ELR (cell line): ENCODE results near the gene CEP192.
"Not testable (repeated sequence)": the region's sequence is repeated elsewhere in the genome, so short reads cannot be mapped to it uniquely, and the experiment has no call there.

Source experiments
- DNase-seq: peaks from one replicate; pipeline ENCODE4 v3.0.0-alpha.2; 2015; ENCODE audit warnings: low read depth

Gene CEP192

GRCh38 chr18:13035249-13035914 lies 44.2 kb downstream of the CEP192 start:
- DNase-seq = peak; percentile 18

DNA sequence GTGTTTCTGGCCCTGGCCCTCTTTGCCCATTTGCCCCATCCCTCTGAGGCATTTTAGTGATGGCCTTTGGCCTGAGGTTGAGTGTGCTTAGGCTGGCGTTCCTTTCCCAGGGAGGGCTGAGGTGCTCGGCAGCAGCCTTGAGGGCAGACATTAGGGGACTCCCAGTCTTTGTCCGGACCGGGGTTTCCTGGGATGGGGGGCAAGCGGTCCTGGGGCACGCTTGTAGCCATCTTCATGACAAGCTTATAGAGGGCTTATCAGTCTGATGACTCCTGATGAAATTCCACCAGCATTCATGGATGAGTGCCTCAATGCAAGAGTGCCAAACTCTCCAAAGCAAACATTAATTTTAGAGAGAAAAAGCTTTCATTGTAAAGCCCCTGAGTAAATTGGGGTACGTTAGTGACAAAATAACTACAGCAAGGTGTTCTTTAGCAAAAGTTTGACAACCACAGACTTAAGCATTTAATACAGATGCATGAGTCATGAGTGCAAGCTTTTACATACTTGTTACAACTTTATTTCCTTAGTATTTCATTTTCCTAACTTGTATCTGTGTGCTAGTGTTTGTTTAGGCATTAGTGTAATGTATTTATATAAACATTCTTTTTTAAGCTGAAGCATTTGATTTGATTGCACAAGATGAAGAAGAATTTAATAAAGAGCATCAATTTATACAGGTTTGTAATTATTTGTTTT lies 45.6 kb downstream of the CEP192 start:
- DNase-seq = peak; percentile 19

DNA sequence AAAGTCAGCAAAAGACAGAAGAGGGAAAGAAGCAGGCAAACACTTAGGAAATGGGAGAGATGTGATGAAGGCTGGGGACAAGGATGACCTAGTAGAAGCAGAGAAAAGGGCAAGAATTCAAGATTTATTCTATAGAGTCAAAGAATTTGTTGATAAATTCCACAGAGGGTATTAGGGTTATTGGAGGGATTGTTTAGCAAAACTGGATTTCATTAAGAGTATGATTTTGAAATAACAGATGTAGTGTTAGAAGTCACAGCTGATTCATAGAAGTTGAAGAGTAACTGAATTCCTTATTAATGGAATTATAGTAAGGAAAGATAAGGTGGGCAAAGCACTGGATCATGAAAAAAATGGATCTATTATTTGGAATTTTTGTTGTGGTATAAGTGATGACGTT lies 48.6 kb downstream of the CEP192 start:
- no peak for DNase-seq

GRCh38 chr18:13043066-13043465 lies 51.9 kb downstream of the CEP192 start:
- DNase-seq = no peak

DNA sequence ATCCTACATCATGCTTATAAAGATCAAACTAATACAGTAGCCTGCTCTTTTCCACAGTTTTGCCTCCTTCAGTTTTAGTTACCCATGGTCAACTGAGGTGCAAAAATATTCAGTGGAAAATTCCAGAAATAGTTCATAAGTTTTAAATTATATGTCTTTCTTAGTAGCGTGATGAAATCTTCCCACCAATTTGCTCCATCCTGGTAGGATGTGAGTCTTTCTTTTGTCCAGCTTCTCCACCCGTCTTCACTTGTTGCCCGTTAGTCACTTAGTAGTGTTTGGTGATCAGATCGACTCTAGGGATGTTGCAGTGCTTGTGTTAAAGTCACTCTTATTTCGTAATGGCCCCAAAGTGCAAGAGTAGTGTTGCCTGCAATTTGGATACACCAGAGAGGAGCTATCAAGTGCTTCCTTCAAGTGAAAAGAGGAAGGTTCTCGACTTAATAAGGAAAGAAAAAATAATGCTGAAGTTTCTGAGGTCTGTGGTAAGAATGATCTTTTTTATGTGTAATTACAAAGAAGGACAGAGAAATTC lies 57.0 kb downstream of the CEP192 start:
- no peak for DNase-seq

- peak; percentile 33 for DNase-seq
Observed at GRCh38 chr18:13051159-13051558, 60.0 kb downstream of the CEP192 start.

DNA sequence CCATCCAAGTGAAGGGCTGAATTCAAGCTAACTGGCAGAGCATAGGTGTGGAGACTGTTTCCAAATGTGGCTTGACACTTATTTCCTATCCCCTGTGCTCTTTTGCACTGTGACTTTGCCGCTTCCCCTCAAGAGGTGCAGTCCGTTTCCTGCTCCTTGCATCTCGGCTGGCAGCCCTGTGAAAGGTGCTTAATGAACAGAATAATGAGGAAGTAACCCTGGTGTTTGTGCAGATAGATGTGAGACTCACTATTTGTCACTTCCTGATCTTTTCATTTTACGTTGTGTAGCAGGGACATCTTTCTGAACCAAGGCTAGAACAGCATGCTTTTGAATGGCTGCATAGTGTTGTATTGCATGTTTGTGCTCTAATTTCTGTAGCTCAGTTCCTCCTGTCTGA lies 60.8 kb downstream of the CEP192 start:
- peak; percentile 47 for DNase-seq

- no peak for DNase-seq
Observed at GRCh38 chr18:13054336-13054735, 63.2 kb downstream of the CEP192 start.

GRCh38 chr18:13061630-13062189 lies 70.5 kb downstream of the CEP192 start:
- no peak for DNase-seq

DNA sequence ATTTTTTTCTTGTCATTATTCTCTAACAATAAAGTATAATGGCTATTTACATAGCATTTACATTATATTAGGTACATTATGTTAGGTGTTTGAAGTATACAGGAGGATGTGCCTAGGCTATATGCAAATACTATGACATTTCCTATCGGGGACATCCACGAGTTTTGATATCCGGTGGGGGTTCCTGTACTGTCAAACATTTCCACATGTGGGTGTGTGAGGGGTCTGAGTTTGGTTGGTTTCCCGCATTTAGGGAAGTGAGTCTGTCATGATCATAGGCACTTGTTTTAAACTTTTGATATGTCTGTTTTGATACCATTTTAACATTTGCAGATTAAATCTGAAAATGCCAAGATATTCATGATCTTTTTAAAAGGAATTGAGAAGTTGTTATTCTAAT lies 76.0 kb downstream of the CEP192 start:
- DNase-seq = no peak

- no peak for DNase-seq
Observed at GRCh38 chr18:13067966-13068365, 76.8 kb downstream of the CEP192 start.

DNA sequence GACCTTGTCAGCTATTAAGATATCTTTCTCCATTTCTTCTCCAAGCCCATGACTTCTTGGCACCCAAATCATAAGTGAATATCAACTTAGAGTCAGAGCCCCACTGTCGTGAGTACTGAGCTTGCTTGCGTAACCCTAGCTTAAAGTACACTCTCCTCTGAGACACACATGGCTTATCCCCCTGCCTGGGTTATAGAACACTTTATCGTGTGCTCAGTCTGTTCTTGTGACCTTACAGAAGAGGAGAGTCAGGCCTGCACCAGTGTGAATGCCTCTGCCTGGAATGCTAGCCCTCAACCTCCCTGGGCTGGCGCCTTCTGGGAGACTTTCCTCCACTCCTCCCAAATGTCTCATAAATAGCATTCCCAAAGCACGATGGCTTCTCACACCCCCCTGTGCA lies 79.3 kb downstream of the CEP192 start:
- no peak for DNase-seq

- no peak for DNase-seq
Observed at GRCh38 chr18:13076886-13077285, 85.7 kb downstream of the CEP192 start.

GRCh38 chr18:13077473-13077872 lies 86.3 kb downstream of the CEP192 start:
- no peak for DNase-seq

DNA sequence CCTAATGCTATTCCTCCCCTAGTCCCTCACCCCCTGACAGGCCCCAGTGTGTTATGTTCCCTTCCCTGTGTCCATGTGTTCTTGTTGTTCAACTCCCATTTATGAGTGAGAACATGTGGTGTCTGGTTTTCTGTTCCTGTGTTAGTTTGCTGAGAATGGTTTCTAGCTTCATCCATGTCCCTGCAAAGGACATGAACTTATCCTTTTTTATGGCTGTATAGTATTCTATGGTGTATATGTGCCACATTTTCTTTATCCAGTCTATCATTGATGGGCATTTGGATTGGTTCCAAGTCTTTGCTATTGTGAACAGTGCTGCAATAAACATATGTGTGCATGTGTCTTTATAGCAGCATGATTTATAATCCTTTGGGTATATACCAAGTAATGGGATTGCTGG lies 86.9 kb downstream of the CEP192 start:
- DNase-seq = not testable (repeated sequence)

- DNase-seq = no peak
Observed at GRCh38 chr18:13086906-13087305, 95.7 kb downstream of the CEP192 start.

DNA sequence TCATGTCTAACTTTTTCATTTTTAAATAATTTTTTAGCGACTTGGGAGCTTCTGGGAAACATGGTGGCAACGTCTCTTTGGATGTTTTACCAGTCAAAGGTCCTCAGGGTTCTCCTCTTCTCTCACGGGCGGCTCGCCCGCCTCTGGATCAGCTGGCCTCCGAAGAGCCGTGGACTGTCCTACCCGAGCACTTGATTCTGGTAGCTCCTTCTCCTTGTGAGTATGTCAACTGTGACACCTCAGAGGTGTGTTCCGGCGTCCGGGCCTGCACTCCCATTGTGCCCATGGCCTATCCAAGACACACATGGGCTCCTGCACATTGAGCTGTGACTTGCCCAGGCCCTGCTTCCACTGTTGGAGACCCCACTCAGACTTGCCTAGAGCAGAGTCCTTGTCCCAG lies 104.3 kb downstream of the CEP192 start:
- no peak for DNase-seq

- DNase-seq = no peak
Observed at GRCh38 chr18:13096232-13096631, 105.1 kb downstream of the CEP192 start.

DNA sequence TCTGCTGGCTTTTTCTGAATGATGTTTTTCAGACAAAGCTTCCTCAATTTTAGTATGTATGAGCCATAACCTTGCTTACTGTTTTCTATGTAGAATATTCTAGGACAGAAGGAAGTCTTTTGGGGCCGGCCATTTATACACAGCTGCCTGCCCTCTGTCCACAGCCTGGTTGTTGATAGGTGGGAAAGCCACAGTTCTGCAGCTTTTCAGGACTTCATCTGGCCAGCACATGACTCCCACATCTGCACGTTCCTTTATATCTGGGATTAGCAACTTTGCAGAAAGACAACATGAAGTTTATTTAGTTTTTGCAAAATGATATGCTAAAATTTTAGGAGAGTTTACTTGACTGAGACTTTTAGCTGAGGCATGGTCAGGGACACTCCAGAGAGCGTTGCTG lies 105.6 kb downstream of the CEP192 start:
- DNase-seq = no peak

DNA sequence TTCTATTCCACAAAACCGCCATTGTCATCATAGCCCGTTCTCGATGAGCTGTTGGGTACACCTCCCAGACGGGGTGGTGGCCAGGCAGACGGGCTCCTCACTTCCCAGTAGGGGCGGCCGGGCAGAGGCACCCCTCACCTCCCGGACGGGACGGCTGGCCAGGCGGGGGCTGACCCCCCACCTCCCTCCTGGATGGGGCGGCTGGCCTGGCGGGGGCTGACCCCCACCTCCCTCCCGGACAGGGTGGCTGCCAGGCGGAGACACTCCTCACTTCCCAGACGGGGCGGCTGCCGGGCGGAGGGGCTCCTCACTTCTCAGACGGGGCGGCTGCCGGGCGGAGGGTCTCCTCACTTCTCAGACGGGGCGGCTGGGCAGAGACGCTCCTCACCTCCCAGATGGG lies 106.9 kb downstream of the CEP192 start:
- DNase-seq = not testable (repeated sequence)

GRCh38 chr18:13099113-13099512 lies 108.0 kb downstream of the CEP192 start:
- no peak for DNase-seq

DNA sequence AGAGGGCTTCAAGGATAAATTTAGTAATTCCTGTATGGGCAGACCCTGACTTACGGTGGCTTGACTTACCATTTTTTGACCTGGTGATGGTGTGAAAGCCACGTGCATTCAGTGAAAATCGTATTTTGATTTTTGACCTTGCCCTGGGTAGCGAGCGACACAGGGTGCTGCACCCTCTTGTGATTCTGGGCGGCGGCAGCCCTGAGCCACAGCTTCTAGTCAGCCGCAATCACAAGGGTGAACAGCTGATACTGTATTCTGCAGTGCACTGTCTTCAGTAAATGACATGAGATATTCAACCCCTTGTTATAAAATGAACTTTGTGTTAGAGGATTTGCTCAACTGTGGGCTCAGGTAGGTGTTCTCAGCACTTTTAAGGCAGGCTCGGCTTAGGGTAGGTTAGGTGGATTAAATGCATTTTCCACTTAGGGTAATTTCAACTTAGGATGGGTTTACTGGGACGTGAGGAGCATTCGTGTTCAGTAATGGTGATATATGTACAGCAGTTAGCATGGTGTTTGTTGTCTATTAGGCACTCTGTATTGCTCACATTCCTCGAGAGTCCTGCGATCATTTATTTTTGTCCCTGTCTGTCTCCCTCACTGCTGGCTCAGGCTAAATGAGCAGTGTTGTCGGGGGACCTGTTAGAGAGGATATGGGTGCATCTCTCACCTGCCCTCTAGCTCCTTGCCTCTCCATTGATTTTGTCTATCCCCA lies 109.9 kb downstream of the CEP192 start:
- no peak for DNase-seq
